Measurements from ENCODE around the gene INO80B.
"Not testable (repeated sequence)": the region's sequence is repeated elsewhere in the genome, so short reads cannot be mapped to it uniquely, and the experiment has no call there.

Gene INO80B

GRCh38 chr2:74454654-74455511 lies at the start of gene INO80B:
Gene INO80B (plus strand): TSS chr2:74455087. CDS start chr2:74455117, 30 bp downstream.
- in situ Hi-C loops (cut with MboI; ENCODE audit: low sequenced_read_pairs): no loop called here

- in situ Hi-C loops (cut with MboI; ENCODE audit: low sequenced_read_pairs): no loop called here
These were observed 48.9 kb upstream of the INO80B start for GRCh38 chr2:74406035-74406434.

- in situ Hi-C loops (cut with MboI; ENCODE audit: low sequenced_read_pairs): no loop called here
These were observed 47.2 kb upstream of the INO80B start for GRCh38 chr2:74407682-74408081.

GRCh38 chr2:74413001-74413698 lies 41.7 kb upstream of the INO80B start:
- in situ Hi-C loops (cut with MboI; ENCODE audit: low sequenced_read_pairs): no loop called here

GRCh38 chr2:74414441-74414840 lies 40.4 kb upstream of the INO80B start:
- in situ Hi-C loops (cut with MboI; ENCODE audit: low sequenced_read_pairs): no loop called here

GRCh38 chr2:74414881-74415761 lies 39.8 kb upstream of the INO80B start:
- in situ Hi-C loops (cut with MboI; ENCODE audit: low sequenced_read_pairs): no loop called here

- in situ Hi-C loops (cut with MboI; ENCODE audit: low sequenced_read_pairs): no loop called here
These were observed 39.0 kb upstream of the INO80B start for GRCh38 chr2:74415762-74416395.

- in situ Hi-C loops (cut with MboI; ENCODE audit: low sequenced_read_pairs): no loop called here
These were observed 38.1 kb upstream of the INO80B start for GRCh38 chr2:74416778-74417177.

- in situ Hi-C loops (cut with MboI; ENCODE audit: low sequenced_read_pairs): no loop called here
These were observed 37.7 kb upstream of the INO80B start for GRCh38 chr2:74417197-74417596.

GRCh38 chr2:74417763-74418162 lies 37.1 kb upstream of the INO80B start:
- in situ Hi-C loops (cut with MboI; ENCODE audit: low sequenced_read_pairs): no loop called here

GRCh38 chr2:74418312-74418711 lies 36.6 kb upstream of the INO80B start:
- in situ Hi-C loops (cut with MboI; ENCODE audit: low sequenced_read_pairs): no loop called here

- in situ Hi-C loops (cut with MboI; ENCODE audit: low sequenced_read_pairs): no loop called here
These were observed 35.5 kb upstream of the INO80B start for GRCh38 chr2:74419345-74419744.

GRCh38 chr2:74420006-74420405 lies 34.9 kb upstream of the INO80B start:
- in situ Hi-C loops (cut with MboI; ENCODE audit: low sequenced_read_pairs): no loop called here

GRCh38 chr2:74420443-74421103 lies 34.3 kb upstream of the INO80B start:
- in situ Hi-C loops (cut with MboI; ENCODE audit: low sequenced_read_pairs): not testable (repeated sequence)

- in situ Hi-C loops (cut with MboI; ENCODE audit: low sequenced_read_pairs): no loop called here
These were observed 33.5 kb upstream of the INO80B start, which contains the start of the genes C2orf81 and WDR54 for GRCh38 chr2:74421221-74421870. Gene C2orf81 (minus strand): TSS chr2:74421619. CDS start chr2:74421560, 59 bp downstream. Gene WDR54 (plus strand): TSS chr2:74421730. CDS start chr2:74422154, 424 bp downstream.

GRCh38 chr2:74423231-74424095 lies 31.4 kb upstream of the INO80B start:
- in situ Hi-C loops (cut with MboI; ENCODE audit: low sequenced_read_pairs): no loop called here

GRCh38 chr2:74424139-74424992 lies 30.5 kb upstream of the INO80B start:
- in situ Hi-C loops (cut with MboI; ENCODE audit: low sequenced_read_pairs): no loop called here

GRCh38 chr2:74424995-74425406 lies 29.9 kb upstream of the INO80B start:
- in situ Hi-C loops (cut with MboI; ENCODE audit: low sequenced_read_pairs): no loop called here

Measured in HL-60/S4 treated with phorbol 12-myristate 13-acetate at 8.2 ng/mL for 4 days and 3 days (cell line).